NCI-H2227 (cell line): ENCODE results near the gene SLC39A11.
A peak's percentile ranks its signal among the peaks of the same experiment; 100 is the strongest.
"Not testable (repeated sequence)": the region's sequence is repeated elsewhere in the genome, so short reads cannot be mapped to it uniquely, and the experiment has no call there.

ENCODE experiments used
- DNase-seq: peaks from one replicate; lab custom pipeline; 2025; ENCODE audit not compliant: unreplicated experiment; lab: John Stamatoyannopoulos, UW

The SLC39A11 gene

GRCh38 chr17:72927760-72928159 lies 164.7 kb downstream of the SLC39A11 start:
- DNase-seq: no peak

- no peak for DNase-seq
Observed at GRCh38 chr17:72927146-72927545, 165.3 kb downstream of the SLC39A11 start.

- no peak for DNase-seq
Observed at GRCh38 chr17:72926171-72926570, 166.3 kb downstream of the SLC39A11 start.

GRCh38 chr17:72924196-72924595 lies 168.3 kb downstream of the SLC39A11 start:
- no peak for DNase-seq

GRCh38 chr17:72922219-72922618 lies 170.3 kb downstream of the SLC39A11 start:
- DNase-seq: no peak

DNA sequence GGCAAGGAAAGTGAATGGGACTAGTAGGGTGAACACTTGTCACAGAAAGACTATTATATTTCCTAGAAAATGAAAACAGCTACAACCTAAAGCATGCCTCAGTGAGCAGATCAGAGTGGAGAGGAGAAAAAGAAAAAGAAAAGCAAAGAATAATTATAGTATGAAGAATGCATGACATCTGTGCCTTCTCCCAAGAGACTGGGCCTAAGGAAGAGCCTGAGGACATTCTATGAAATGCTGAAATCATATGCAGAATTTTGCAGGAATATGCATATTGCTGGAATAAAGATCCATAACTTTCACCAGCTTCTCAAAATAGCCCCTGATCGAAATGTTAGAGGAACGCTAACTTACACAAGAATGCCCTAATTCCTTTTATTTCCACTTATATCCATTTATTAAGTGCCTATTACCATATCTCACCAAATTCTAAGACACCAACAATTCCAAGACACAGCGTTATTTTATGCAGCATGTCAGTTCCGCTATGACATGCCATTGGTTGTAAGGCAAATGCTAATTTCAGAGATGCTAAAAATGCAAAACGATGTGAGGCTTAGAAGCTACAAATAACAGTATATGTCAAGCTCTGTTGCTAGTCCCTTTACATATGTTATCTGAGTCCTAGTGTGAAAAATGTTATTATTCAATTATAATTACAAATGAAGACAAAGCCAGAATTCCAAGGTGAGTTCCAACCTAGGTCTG lies 171.0 kb downstream of the SLC39A11 start:
- no peak for DNase-seq

GRCh38 chr17:72920513-72920912 lies 172.0 kb downstream of the SLC39A11 start:
- DNase-seq: no peak

GRCh38 chr17:72916991-72917390 lies 175.5 kb downstream of the SLC39A11 start:
- no peak for DNase-seq

- no peak for DNase-seq
Observed at GRCh38 chr17:72915625-72916081, 176.8 kb downstream of the SLC39A11 start.

GRCh38 chr17:72913142-72913682 lies 179.3 kb downstream of the SLC39A11 start:
- DNase-seq: no peak

DNA sequence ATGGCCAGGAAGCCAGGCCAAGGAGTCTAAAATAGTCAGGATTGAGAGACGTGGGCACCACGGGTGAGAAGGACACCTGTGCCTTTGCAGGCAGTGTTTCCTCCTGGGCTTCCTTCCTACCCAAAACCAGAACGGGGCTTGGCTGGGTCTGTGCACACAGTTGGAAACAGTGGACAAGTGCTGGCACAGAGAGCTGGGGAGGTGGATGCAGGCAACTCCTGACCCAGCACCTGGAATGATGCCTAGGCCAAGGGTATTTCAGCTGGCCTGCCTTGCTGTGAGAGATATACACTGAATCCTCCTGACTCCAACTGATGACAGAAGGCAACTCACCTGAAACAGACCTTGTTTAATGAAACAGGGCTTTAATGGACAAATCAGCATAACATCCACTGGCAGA lies 186.2 kb downstream of the SLC39A11 start:
- no peak for DNase-seq

DNA sequence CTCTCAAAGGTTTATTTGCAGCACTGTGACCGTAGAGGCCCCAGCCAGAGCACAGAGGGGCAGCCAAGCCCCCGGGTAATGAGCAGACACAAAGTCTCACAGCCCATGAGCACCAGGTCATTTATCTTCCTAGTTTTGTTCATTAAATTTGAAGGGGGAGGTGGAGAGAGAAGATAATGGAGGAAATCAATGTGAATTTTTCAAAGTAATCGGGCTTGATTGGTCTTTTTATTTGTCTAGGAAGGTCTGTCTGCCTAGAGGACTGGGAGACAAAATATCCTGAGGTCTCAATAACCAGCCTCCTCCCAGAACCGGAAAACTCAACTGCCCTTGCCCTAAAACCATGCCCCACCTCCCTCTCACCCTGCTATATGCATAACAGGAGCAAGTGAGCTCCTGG lies 189.0 kb downstream of the SLC39A11 start:
- no peak for DNase-seq

DNA sequence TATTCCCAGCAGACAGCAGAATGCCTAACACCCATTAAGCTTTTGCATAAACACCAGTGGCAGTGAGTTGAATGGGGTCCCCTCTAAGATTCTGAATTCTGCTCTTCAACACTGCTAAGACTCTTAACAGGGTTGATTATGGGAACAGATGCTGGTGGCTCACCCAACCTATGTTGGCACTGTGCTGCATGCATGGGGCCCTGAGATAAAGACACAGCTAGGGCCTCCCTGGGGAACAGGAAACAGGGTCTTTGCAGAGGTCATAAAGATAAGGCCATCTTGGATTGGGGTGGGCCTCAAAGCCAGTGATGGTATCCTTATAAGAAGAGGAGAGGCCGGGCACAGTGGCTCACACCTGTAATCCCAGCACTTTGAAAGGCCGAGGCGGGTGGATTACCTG lies 190.8 kb downstream of the SLC39A11 start:
- no peak for DNase-seq

DNA sequence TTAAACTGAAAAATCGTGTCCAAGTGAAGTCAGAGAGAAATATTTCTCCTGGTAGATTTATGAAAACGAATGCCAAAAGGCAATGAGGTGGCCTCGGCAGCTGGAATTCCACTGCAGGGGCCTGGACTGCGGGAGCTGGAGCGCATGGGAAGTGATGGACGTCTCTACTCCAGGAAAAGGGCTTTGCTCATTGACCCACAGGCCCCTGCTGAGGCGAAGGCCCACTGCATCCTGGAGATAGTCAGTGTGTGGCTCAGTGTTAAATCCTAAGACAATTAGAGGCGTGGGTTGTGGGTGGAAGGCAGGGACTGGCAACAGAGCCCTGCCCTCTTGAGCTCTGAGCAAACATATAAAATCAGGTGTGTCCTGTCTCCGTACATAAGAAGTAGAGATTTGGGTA lies 191.4 kb downstream of the SLC39A11 start:
- no peak for DNase-seq

DNA sequence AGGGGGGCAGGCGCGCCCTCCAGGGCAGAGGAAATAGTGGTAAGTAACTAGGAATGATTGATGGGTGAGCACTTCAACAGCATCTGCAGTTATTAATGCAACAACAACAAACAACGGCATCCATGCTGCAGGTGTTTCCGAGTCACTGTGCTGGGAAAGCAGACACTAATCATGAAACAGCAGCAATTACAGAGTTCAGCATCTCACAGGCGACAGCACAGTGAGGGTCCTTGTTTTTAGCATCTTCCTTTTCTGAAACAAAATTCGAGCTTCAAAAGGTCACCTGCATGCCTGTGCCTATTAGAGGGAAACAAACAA lies 191.9 kb downstream of the SLC39A11 start:
- peak; percentile 49 for DNase-seq

- peak; percentile 29 for DNase-seq
Observed at GRCh38 chr17:72898725-72899124, 193.8 kb downstream of the SLC39A11 start.

GRCh38 chr17:72896288-72896687 lies 196.2 kb downstream of the SLC39A11 start:
- DNase-seq: not testable (repeated sequence)

DNA sequence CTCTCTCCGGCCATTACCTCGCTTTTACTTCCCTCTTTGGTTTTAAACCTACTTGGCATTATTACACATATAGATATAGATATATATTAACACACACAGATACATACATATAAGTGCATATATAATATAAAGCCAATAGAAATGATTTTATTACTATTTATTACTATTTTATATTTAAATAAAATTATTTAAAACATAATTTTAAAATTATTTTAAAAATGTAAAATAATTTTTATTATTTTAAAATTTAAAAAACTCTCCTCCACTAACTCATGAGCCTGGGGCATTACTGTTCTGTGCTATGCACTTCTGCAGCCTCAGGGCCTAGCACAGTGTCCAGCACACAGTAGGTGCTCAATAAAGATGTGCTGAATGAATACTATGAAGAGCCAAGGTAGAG lies 200.9 kb downstream of the SLC39A11 start:
- DNase-seq: no peak

DNA sequence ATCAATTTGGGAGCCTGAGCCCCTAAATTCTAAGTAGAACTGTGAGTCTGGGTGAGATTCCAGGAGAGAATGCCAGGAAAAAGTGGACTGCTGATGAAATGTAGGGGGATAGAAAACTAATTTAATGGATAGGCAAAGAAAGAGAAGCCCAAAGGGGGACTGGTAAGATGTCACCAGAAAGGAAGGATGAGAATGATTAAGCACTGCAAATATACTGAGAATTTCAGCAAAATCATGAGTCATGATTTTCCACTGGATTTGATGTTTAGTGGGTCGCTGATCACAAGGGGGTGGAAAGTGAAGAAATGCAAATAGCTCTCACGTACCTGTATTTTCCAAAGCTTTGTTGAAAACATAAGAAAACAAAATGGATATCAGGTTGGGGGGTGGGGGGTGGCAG lies 201.8 kb downstream of the SLC39A11 start:
- no peak for DNase-seq

DNA sequence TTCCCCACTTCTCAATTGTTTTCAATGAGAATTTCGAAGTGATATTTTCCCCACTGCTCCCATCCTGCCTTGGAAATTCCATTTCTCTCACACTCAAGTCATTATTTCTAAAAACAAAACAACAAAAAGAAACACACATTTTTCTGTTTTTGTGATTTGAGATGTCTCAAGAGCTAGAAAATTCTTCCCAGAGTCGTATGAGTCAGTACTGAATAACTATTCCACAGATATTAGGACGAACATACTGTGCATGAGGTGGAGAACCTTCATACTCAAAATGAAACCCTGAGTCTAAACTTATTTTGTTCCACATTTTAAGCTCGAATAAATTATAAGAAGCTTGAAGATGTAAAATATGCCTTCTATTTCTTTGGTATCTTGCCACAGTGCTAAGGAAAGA lies 204.6 kb downstream of the SLC39A11 start:
- no peak for DNase-seq

- no peak for DNase-seq
Observed at GRCh38 chr17:72887322-72887721, 205.2 kb downstream of the SLC39A11 start.

DNA sequence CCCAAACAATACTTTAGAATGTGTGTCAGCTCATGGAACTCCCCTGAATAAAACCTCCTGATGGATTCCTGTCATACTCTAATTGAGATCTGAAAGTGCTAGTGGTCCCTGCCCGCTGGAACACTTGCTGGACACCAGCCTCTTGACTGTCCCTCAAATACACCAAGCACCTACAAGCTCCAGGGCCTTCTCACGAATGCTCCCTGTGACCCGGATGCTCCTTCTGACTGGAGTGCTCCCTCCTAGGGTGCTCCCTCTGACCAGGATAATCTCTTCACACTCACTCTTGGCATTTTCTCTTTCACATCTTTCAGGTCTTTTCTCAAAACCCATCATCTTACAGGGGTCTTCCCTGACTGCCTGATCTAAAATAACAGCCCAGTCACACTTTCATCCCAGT lies 205.9 kb downstream of the SLC39A11 start:
- no peak for DNase-seq

DNA sequence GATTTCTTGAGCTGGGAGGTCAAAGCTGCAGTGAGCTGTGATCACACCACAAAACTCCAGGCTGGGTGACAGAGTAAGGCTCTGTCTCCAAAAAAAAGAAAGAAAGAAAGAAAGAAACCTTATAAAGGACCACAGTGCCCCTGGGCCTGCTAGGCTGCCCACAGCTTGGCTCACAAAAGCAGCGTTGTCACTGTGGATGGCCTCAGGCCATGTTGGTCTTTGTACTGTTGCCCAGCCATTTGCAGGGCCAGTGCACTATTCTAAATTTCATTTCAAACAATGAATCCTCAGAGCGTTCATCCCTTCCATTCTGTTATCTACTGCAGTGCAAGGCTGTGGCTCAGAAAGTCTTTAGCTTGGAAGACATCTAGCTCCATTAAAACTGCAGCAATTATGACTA lies 208.4 kb downstream of the SLC39A11 start:
- DNase-seq: no peak
